ENCODE measurements around the gene DRD1.

Gene DRD1

DNA sequence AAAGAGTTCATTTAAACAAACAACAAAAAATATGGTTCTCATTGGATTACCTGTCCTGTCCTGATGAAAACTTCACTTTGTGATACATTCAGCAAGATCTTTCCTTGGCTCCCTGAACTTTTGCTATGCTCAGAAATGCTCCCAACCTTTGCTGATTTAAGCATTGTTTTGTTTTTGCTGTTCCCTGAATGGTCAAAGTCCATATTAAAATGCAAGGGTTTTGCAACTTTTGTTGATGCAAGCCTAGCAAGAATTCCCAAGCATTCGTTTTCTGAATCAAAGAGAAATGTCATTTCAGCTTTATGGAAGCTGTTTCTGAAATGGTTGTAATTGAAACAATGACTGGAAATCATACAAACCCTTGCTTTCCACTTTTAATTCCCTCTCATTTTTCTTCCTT, 31.3 kb upstream of the DRD1 start:
- H3K9me3 Mint-ChIP-seq, result no peaks in the 10 kb centered on the region
- H3K4me3 Mint-ChIP-seq, result no peak overlapping the region
- no peaks in the 10 kb centered on the region for H3K27me3 Mint-ChIP-seq
- peaks cover 5% of the 10 kb centered on the region for H3K36me3 Mint-ChIP-seq
- H3K27ac Mint-ChIP-seq, result no peak overlapping the region
- H3K4me1 Mint-ChIP-seq, result peaks cover 24% of the 10 kb centered on the region

DNA sequence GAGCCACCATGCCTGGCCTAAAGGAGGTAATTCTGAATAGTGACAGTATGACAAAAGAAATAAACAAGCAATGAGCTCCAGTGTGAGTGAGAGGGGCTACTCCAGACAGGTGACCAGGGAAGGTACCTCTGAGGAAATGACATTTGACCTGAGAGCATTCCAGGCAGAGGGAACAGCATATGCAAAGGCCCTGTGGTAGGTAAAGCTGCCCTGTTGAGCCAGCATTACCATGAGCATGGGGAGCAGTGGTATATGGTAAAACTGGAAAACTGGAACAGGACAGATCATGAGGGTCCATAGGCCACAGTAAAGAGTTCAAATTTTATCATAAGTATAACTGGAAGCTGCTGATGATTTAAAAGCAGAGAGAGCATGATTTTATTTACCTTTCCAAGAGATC, 28.4 kb upstream of the DRD1 start:
- Mint-ChIP-seq H3K4me1 (peaks cover 15% of the 10 kb centered on the region), H3K4me3 (no peak overlapping the region), H3K36me3 (no peaks in the 10 kb centered on the region), H3K9me3 (no peaks in the 10 kb centered on the region), H3K27ac (no peak overlapping the region), H3K27me3 (no peaks in the 10 kb centered on the region)

DNA sequence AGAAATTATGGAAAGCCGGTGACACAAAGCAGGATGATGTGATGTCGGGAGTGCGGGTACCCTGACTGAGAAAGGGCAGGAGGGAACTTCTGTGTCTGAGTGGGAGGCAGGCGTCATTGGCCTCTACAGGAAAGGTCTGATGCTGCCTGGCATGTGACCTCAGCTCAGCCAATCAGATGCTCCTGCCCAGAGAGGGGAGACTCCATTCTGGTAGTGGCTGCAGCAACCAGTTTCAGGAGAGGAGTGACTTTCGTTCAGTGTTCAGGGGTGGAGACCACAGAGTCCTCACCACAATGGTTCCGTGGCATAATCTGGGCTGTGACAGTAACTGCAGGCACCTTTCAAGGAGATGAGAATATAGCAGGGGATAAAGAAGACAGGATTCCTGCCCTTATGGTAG, 27.6 kb upstream of the DRD1 start:
- H3K36me3 Mint-ChIP-seq, result no peaks in the 10 kb centered on the region
- no peaks in the 10 kb centered on the region for H3K27me3 Mint-ChIP-seq
- H3K9me3 Mint-ChIP-seq, result no peaks in the 10 kb centered on the region
- no peak overlapping the region for H3K4me3 Mint-ChIP-seq
- H3K4me1 Mint-ChIP-seq, result peaks cover 13% of the 10 kb centered on the region
- H3K27ac Mint-ChIP-seq, result no peak overlapping the region

DNA sequence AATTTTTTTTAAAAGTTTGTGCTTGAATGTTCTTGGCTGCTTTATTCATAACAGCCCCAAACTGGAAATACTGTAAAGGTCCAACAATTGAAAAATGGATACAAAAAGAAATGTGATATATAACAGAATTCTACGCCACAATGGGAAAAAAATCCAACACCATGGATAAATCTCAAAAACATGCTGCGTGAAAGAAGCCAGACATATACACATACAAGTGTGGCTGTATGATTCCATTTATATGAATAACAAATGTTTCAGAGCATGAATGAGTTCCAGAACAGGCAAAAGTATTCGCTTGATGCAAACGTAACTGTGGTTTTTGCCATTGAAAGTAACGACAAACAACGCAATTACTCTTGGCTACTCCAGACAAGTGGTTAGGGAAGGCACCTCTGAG, 27.2 kb upstream of the DRD1 start:
- no peaks in the 10 kb centered on the region for H3K27me3 Mint-ChIP-seq
- peaks cover 11% of the 10 kb centered on the region for H3K4me1 Mint-ChIP-seq
- no peak overlapping the region for H3K27ac Mint-ChIP-seq
- H3K4me3 Mint-ChIP-seq, result no peak overlapping the region
- H3K36me3 Mint-ChIP-seq, result no peaks in the 10 kb centered on the region
- no peaks in the 10 kb centered on the region for H3K9me3 Mint-ChIP-seq

DNA sequence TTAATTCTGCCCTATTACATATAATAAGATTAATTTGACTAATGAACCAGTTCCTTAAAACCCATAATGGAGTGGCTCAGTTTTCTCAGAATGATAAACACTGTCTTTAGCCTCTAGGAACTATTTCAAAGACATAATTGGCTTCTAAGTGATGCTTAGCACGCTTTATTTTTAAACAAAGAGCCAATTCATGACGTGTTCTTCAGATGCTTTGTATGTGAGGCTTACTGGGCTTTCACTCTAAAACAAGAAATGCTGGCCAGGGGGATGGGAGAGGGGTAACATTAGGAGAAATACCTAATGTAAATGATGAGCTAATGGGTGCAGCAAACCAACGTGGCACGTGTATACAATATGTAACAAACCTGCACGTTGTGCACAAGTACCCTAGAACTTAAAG, 26.8 kb upstream of the DRD1 start:
- Mint-ChIP-seq H3K4me1 (peaks cover 11% of the 10 kb centered on the region), H3K36me3 (no peaks in the 10 kb centered on the region), H3K4me3 (no peak overlapping the region), H3K9me3 (no peaks in the 10 kb centered on the region), H3K27ac (no peak overlapping the region), H3K27me3 (no peaks in the 10 kb centered on the region)

DNA sequence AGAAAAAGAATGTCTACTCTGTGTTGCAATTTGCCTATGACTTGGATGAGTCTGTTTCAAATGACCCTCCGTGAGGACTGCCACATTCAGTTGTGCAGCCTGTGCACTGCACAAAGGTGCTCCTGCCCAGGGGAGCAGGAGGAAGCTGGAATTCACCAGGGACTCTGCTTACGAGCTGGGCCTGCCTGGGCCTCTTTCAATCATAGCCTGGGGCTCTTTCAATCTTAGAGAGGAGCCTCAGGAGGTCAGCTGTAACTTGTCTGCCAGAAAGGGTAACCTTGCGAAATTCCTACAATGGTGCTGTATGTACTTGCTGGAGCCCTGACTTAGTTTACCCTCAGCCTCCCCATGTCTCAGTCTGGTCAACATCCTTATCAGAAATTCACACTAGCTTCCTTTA, 25.9 kb upstream of the DRD1 start:
- peaks cover 14% of the 10 kb centered on the region for H3K4me1 Mint-ChIP-seq
- no peak overlapping the region for H3K27ac Mint-ChIP-seq
- H3K9me3 Mint-ChIP-seq, result no peaks in the 10 kb centered on the region
- H3K27me3 Mint-ChIP-seq, result no peaks in the 10 kb centered on the region
- H3K4me3 Mint-ChIP-seq, result no peak overlapping the region
- H3K36me3 Mint-ChIP-seq, result no peaks in the 10 kb centered on the region

DNA sequence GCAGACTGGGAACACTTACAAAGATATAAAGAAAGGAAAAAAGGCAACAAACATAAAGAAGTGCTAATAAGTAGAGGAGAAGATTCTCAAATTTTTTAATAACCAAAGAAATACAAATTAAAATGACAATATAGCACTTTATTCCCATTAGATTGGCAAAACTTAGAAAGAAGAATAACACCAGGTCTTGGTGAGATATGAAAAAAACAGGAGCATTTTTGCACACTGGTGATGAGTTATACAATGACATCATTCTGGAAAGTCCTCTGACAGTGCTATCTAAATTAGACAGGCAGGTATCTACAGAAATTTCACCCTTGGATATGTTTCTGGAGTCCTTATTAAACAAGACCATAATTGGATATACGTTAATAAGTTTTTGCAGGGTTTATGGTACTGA, 24.9 kb upstream of the DRD1 start:
- peaks cover 20% of the 10 kb centered on the region for H3K4me1 Mint-ChIP-seq
- H3K4me3 Mint-ChIP-seq, result no peak overlapping the region
- no peaks in the 10 kb centered on the region for H3K27me3 Mint-ChIP-seq
- no peak overlapping the region for H3K27ac Mint-ChIP-seq
- no peaks in the 10 kb centered on the region for H3K9me3 Mint-ChIP-seq
- no peaks in the 10 kb centered on the region for H3K36me3 Mint-ChIP-seq

DNA sequence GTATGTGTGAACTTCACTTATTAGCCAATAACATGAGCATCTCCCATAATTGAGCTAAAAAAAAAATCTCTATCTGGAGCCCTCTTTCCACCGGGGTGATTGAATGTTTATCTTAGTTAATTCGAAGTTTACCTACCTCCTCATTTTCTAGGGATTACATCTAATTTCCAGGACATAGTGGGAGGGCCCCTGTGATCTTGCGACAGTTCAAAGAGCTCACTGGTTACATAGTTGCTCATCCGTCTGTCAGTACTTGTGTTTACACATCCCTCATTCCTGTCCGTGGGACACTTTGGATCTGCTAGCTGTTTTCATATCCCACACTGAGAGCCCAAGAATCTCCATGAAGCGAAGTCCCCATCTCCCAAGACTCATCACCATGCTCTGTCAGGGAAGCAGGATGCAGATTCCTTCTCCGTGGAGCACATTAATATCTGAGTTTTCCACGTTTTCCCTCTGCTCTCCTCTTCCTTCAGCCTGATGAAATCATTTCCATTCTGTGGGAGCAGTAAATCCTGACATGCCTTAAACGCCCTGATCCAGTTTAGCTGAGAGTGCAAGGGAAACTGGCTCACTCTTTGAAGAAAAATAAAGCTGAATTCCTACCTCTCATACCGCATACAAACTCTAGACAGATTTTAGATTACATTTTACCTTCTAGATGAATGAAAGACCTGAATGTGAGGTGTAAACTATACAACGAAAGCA, 24.2 kb upstream of the DRD1 start:
- no peak overlapping the region for H3K4me3 Mint-ChIP-seq
- H3K27me3 Mint-ChIP-seq, result no peaks in the 10 kb centered on the region
- H3K4me1 Mint-ChIP-seq, result peaks cover 20% of the 10 kb centered on the region
- H3K27ac Mint-ChIP-seq, result no peak overlapping the region
- H3K9me3 Mint-ChIP-seq, result no peaks in the 10 kb centered on the region
- no peaks in the 10 kb centered on the region for H3K36me3 Mint-ChIP-seq

DNA sequence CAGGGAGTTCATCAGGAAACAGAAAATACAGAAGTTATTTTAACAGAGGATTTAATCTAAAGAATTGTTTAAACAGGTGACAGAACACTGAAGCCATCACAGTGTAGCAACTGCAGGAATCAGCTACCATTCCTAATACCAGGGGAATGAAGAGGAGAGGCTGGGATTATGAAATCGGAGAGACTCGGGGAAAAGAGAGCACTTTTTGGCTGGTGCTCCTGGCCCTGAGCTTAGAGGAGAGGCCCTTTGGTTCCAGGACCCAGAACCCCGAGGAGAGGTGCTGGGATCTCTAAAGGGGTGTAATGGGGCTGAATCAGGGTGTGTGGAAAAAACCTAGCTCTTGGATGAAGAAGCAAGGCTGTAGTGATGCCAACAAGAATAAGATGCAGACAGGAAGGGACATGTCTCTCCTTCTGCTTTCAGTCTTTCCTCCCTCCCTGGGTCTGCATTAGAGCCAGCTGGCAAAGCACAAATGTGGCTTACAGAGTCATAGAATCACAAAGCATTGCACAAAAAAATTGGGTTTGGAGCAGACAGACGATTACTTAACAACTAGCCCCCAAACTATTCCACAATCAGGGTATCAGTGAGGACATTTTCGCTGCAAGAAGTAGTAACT, 22.8 kb upstream of the DRD1 start:
- Mint-ChIP-seq H3K27me3 (no peaks in the 10 kb centered on the region), H3K36me3 (no peaks in the 10 kb centered on the region), H3K9me3 (no peaks in the 10 kb centered on the region), H3K27ac (no peak overlapping the region), H3K4me3 (no peak overlapping the region), H3K4me1 (peaks cover 20% of the 10 kb centered on the region)

DNA sequence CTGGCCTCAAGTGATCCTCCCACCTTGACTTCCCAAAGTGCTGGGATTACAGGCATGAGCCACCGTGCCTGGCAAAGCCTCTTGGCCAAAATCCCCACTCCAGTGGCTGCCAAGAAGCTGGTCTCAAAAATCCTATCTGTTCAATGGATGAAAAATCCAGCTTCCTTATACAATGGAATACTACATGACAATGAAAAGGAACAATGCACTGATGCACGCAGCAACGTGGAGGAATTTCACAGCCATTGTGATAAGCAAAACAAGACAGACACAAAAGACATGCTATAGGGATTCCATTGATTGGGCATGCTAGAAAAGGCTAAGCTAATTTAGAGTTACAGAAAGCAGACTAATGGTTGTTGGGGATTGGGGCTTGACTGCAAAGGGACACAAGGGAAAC, 21.3 kb upstream of the DRD1 start:
- H3K4me1 Mint-ChIP-seq, result peaks cover 20% of the 10 kb centered on the region
- H3K27ac Mint-ChIP-seq, result no peak overlapping the region
- no peaks in the 10 kb centered on the region for H3K36me3 Mint-ChIP-seq
- no peak overlapping the region for H3K4me3 Mint-ChIP-seq
- H3K27me3 Mint-ChIP-seq, result no peaks in the 10 kb centered on the region
- no peaks in the 10 kb centered on the region for H3K9me3 Mint-ChIP-seq

DNA sequence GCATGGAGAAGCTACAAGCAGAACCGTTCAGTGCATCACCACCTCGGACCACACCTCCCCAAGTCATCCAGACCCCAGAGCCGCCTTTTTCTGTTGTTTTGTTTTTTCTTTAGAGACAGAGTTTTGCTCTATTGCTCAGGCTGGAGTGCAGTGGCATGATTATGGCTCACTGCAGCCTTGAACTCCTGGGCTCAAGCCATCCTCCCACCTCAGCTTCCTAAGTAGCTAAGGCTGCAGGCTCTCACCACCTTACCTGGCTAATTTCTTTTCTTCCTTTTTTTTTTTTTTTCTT, 20.9 kb upstream of the DRD1 start:
- Mint-ChIP-seq H3K27ac (no peak overlapping the region), H3K4me3 (no peak overlapping the region), H3K27me3 (no peaks in the 10 kb centered on the region), H3K4me1 (peaks cover 23% of the 10 kb centered on the region), H3K36me3 (no peaks in the 10 kb centered on the region), H3K9me3 (no peaks in the 10 kb centered on the region)

DNA sequence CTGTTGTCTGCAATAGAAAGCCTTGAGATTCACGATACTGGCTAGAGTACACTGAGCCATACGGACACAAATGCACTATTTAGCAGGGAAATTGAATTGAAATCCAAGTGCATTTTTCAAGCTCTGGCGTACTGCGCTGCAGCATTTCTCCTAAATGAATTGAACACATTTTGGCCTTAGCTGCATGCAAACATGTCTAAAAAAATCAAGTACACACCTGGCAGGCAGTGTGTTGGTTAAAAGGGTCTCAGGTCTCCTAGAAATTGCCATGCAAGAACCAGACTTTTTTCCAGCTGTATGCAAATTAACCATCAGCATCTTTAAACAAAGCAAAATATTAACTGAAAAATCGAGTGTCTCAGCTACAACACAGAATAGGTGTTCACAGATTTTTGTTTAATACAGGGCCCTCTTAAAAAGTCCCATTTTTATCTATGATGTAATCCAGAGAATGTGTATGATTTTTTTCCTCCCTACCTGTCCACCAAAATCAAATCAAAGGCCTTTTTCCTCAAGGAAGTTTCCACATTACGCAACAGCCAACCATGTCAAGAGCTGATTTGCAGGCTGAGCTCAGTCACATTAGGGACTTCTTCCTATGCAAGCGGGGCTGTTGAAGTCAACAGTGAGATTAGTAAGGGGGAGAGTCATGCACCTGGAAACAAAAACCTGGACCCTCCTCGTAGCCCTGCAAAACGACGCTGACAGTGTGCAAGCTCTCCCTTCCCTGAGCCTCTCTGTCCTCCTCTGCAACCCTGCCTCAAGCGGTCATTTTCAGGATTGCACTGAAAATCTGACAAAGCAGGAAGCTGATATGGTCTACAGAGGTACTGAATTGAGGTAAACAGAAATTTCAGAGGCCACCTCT, 20.3 kb upstream of the DRD1 start:
- Mint-ChIP-seq H3K4me3 (no peak overlapping the region), H3K27me3 (no peaks in the 10 kb centered on the region), H3K36me3 (no peaks in the 10 kb centered on the region), H3K4me1 (peaks cover 23% of the 10 kb centered on the region), H3K27ac (no peak overlapping the region), H3K9me3 (no peaks in the 10 kb centered on the region)

DNA sequence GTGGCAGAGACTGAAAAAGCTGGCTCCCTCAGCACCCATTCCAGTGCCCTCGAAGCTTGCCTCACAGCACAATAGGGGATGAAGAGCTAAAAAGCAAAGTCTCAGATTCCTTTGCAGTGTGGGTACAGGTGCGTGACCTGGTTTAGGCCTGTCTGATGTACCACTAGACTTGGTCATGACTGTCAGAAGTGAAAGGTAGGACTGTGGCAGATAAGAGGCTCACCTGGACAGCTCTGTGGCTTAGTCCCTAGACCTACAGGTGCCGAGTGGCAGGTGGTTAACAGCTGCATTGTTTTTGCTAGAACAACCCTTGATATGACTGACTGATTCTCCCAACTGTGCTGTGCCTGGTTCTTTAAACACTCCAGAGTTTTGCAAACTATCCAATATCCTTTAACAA, 19.7 kb upstream of the DRD1 start:
- no peaks in the 10 kb centered on the region for H3K27me3 Mint-ChIP-seq
- no peak overlapping the region for H3K27ac Mint-ChIP-seq
- H3K4me3 Mint-ChIP-seq, result no peak overlapping the region
- no peaks in the 10 kb centered on the region for H3K36me3 Mint-ChIP-seq
- H3K4me1 Mint-ChIP-seq, result peaks cover 23% of the 10 kb centered on the region
- H3K9me3 Mint-ChIP-seq, result no peaks in the 10 kb centered on the region

DNA sequence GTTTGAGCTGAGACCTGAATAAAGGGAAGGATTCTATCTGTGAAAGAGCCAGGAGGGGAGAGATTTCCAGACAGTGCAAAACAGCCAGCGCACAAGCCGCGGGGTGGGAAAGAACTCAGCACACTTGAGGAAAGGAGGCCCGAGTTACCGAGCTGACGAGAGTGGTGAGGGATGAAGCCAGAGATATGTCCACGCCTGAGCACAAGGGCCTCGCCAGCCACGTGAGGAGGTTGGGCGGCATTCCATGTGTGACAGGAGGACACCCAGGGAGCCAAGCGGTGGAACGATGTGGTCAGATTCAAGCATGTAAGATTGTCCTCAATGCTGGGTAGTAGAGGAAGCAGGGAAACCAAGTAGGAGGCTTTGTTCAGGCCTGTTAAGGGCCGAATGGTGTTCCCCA, 17.4 kb upstream of the DRD1 start:
- no peak overlapping the region for H3K4me3 Mint-ChIP-seq
- H3K9me3 Mint-ChIP-seq, result no peaks in the 10 kb centered on the region
- H3K27ac Mint-ChIP-seq, result no peak overlapping the region
- H3K4me1 Mint-ChIP-seq, result peaks cover 21% of the 10 kb centered on the region
- H3K27me3 Mint-ChIP-seq, result no peaks in the 10 kb centered on the region
- H3K36me3 Mint-ChIP-seq, result no peaks in the 10 kb centered on the region

DNA sequence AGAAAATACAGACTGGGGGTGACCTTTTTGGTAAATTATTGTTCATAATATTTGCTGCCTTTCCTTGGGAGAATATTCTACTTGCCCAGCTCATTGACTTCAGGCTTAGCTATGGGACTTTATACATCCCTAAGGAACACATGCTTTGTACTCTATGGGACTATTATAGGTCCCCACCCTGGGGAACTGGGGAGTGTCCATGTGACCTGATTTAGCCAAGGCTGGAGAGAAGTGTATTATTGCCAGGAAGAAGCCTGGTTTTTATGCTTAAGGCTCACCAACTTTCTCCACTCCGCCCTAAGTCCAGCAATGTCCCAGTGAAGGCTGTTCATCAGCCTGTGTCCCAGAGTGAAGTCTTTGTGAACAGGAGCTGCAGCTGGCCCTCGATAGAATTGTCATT, 16.6 kb upstream of the DRD1 start:
- H3K36me3 Mint-ChIP-seq, result no peaks in the 10 kb centered on the region
- H3K27me3 Mint-ChIP-seq, result no peaks in the 10 kb centered on the region
- no peak overlapping the region for H3K4me3 Mint-ChIP-seq
- peaks cover 14% of the 10 kb centered on the region for H3K4me1 Mint-ChIP-seq
- no peaks in the 10 kb centered on the region for H3K9me3 Mint-ChIP-seq
- no peak overlapping the region for H3K27ac Mint-ChIP-seq

DNA sequence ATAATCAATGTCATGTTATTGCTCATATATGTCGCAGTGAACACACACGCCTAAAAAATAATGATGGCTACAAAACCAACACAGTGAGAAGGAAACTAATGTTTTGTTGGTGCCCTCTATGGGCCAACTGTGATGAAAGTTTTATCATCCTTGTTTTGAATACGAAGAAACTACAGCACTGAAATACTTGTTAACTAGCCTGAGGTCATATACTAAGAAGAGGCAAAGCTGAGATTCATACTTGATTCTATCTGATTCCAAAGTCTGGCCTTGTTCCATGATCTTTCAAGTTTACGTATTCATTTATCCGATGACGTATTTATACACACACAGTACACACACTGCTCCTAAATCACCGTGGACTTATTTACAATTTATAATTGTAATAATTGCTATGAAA, 16.1 kb upstream of the DRD1 start:
- no peaks in the 10 kb centered on the region for H3K9me3 Mint-ChIP-seq

More for the DNA sequence above, 16.1 kb upstream of the DRD1 start:
- no peaks in the 10 kb centered on the region for H3K27me3 Mint-ChIP-seq
- H3K27ac Mint-ChIP-seq, result no peak overlapping the region
- H3K4me3 Mint-ChIP-seq, result no peak overlapping the region
- H3K4me1 Mint-ChIP-seq, result peaks cover 10% of the 10 kb centered on the region
- no peaks in the 10 kb centered on the region for H3K36me3 Mint-ChIP-seq

Data from activated naive CD4-positive, alpha-beta T cell treated with anti-CD3 and anti-CD28 coated beads, Interleukin-2, amount 50 U/mL, for 24 hours (primary cell).